RWPE2 (cell line): ENCODE measurements around the gene EMX2.

ENCODE experiments used
- ATAC-seq: fragments of 200-7000 bp; cut with Tn5 transposase; 3 replicates; pipeline ENCODE4 v1.9.1; 2021; ENCODE audit warnings: low read depth
- DNase-seq: peaks from one replicate; pipeline ENCODE4 v3.0.0-alpha.2; 2020; ENCODE audit warnings: low spot score
- H3K27ac ChIP-seq: fragments of 450-650 bp; 2 replicates; pipeline ENCODE4 v1.5.1; 2017; ENCODE audit warnings: mild to moderate bottlenecking; ENCODE audit not compliant: poor library complexity, severe bottlenecking
- H3K27me3 ChIP-seq: fragments of 250-450 bp; sonication (Bioruptor Pico); 2 replicates; pipeline ENCODE4 v1.5.1; 2021; ENCODE audit warnings: mild to moderate bottlenecking, moderate library complexity; ENCODE audit not compliant: insufficient read depth, poor library complexity, severe bottlenecking
- H3K36me3 ChIP-seq: fragments of 250-450 bp; sonication (Bioruptor Pico); 2 replicates; pipeline ENCODE4 v1.5.1; 2020; ENCODE audit warnings: low read depth, mild to moderate bottlenecking, moderate library complexity
- H3K4me1 ChIP-seq: fragments of 250-450 bp; sonication (Bioruptor Pico); 2 replicates; pipeline ENCODE4 v1.5.1; 2021; ENCODE audit warnings: mild to moderate bottlenecking, moderate library complexity; ENCODE audit not compliant: insufficient read depth, poor library complexity, severe bottlenecking
- H3K4me3 ChIP-seq: fragments of 250-450 bp; sonication (Bioruptor Pico); 2 replicates; pipeline ENCODE4 v1.5.1; 2021; ENCODE audit warnings: mild to moderate bottlenecking, moderate library complexity; ENCODE audit not compliant: severe bottlenecking
- H3K9me3 ChIP-seq: fragments of 250-450 bp; sonication (Bioruptor Pico); 2 replicates; pipeline ENCODE4 v1.5.1; 2021; ENCODE audit warnings: mild to moderate bottlenecking, moderate library complexity; ENCODE audit not compliant: severe bottlenecking
- TF ChIP-seq, protein P1 (sequence below): fragments of 450-650 bp; IDR thresholded peaks from one replicate; pipeline ENCODE4 v1.5.1; 2017; ENCODE audit warnings: mild to moderate bottlenecking, moderate library complexity; ENCODE audit not compliant: poor library complexity, severe bottlenecking

Gene EMX2

DNA sequence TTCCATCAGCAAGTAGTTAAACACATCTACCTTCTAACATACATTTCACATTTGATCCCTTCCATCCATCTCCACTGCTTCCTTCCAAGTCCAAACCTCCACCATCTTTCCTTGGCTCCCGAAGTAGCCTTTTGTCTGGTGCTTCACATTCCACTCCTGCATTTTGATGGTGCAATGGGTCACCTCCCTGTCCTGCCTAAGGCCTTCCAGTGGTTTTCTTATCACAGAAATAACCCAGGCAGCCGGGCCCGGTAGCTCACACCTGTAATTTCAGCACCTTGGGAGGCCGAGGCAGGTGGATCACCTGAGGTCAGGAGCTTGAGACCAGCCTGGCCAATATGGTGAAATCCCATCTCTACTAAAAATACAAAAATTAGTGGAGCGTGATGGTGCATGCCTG is 44.5 kb downstream of the EMX2 start:
- ATAC-seq (no peak), DNase-seq (no peak)
- TF ChIP-seq, protein P1, sequence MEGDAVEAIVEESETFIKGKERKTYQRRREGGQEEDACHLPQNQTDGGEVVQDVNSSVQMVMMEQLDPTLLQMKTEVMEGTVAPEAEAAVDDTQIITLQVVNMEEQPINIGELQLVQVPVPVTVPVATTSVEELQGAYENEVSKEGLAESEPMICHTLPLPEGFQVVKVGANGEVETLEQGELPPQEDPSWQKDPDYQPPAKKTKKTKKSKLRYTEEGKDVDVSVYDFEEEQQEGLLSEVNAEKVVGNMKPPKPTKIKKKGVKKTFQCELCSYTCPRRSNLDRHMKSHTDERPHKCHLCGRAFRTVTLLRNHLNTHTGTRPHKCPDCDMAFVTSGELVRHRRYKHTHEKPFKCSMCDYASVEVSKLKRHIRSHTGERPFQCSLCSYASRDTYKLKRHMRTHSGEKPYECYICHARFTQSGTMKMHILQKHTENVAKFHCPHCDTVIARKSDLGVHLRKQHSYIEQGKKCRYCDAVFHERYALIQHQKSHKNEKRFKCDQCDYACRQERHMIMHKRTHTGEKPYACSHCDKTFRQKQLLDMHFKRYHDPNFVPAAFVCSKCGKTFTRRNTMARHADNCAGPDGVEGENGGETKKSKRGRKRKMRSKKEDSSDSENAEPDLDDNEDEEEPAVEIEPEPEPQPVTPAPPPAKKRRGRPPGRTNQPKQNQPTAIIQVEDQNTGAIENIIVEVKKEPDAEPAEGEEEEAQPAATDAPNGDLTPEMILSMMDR: no peak
- Histone ChIP-seq H3K36me3 (no peaks in the 10 kb centered on the region), H3K4me3 (no peak overlapping the region), H3K4me1 (no peaks in the 10 kb centered on the region), H3K9me3 (no peaks in the 10 kb centered on the region), H3K27me3 (no peaks in the 10 kb centered on the region), H3K27ac (no peak overlapping the region)

DNA sequence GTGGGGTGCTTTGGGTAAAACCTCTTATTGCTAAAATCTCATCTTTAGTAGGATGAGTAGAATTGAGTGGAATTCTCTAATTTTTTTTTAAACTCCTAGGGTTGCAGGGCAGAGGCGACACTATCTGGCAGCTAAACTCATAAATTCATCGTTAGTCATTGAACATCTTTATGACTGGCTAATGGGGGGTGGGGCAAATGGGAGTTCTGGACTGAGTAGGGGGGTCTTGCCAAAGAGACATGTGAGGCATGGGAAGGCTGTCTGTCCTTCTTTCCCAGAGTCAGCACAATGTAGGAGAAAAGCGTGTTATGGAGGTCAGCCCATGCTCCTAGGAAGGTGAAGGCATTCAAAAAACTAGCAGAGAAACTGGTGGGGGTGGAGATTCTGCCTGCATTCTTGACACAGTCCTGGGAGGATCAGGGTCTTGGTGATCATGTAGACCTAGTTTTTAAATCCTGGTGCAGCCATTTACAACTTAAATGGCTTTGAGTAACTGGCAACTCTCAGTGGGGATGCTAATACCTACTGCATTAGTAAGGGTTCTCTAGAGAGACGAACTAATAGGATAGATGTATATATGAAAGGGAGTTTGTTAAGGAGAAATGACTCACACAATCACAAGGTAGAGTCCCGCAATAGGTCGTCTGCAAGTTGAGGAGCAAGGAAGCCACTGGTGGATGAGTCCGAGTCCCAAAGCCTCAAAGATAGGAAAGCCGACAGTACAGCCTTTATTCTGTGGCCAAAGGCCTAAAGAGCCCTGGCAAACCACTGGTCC is 47.7 kb downstream of the EMX2 start:
- no peak overlapping the region for H3K4me3 ChIP-seq
- H3K36me3 ChIP-seq: no peaks in the 10 kb centered on the region
- no peak for DNase-seq
- H3K9me3 ChIP-seq: no peaks in the 10 kb centered on the region
- no peaks in the 10 kb centered on the region for H3K4me1 ChIP-seq
- TF ChIP-seq, protein P1: no peak
- no peak overlapping the region for H3K27ac ChIP-seq
- H3K27me3 ChIP-seq: no peaks in the 10 kb centered on the region
- ATAC-seq: no peak

DNA sequence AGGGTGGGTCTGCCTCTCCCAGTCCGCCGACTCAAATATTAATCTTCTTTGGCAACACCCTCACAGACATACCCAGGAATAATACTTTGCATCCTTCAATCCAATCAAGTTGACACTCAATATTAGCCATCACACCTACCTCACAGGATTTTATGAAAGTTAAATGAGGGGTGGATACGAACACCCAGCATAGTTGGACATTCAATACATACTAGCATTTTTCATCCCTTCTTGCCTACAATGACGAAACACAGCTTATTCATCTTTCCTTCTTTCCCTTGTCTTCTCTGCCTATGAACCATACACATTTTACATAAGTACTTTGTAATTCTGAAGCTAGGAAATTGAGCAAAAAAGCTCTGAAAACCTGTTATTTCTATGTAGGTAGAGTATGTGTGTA is 48.5 kb downstream of the EMX2 start:
- Histone ChIP-seq H3K27ac (no peak overlapping the region), H3K27me3 (no peaks in the 10 kb centered on the region), H3K4me1 (no peaks in the 10 kb centered on the region), H3K36me3 (no peaks in the 10 kb centered on the region), H3K9me3 (no peaks in the 10 kb centered on the region), H3K4me3 (no peak overlapping the region)
- ATAC-seq (no peak), DNase-seq (no peak)
- TF ChIP-seq, protein P1: no peak

DNA sequence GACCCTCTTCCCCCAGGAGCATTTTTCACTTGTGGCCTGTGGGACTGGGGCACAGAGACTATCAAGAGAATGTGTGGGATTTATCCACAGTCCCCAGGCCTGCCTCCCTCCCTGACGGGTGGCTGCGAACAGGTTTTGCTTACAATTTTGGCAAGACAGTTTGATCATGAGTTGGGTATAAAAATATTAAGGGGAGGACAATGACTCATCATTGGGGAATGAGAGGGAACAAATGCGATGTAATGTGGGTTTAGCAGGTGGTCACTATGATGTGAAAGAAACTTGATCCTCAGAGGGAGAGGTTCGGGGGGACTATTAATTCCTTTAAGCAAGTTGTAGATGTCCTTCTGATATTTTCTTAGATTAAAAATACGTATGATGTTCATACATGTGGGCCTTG is 52.2 kb downstream of the EMX2 start:
- ATAC-seq (no peak), DNase-seq (no peak)
- TF ChIP-seq, protein P1: no peak
- Histone ChIP-seq H3K27ac (no peak overlapping the region), H3K9me3 (no peaks in the 10 kb centered on the region), H3K36me3 (no peaks in the 10 kb centered on the region), H3K4me1 (no peaks in the 10 kb centered on the region), H3K4me3 (no peak overlapping the region), H3K27me3 (no peaks in the 10 kb centered on the region)

DNA sequence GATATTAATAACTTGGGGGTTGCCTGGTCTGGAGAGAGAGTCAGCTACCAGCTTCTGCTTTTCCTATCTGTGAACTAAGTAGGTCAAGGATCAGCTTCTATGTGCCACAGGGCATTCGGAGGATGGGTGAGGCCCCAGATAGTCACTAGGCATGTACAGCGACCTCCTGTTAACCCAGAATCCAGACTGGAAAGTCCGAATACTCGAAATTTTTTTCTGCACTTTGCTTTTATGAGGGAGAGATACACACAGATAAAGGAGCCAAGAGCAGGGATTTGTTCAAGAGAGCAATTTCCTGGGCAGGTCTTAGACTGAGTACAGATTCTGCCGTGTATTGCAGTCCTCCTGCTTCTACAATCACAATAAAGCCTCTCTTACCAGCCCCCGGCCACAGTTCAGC is 54.2 kb downstream of the EMX2 start:
- TF ChIP-seq, protein P1: no peak
- Histone ChIP-seq H3K27ac (no peak overlapping the region), H3K36me3 (no peaks in the 10 kb centered on the region), H3K4me1 (no peaks in the 10 kb centered on the region), H3K4me3 (no peak overlapping the region), H3K27me3 (no peaks in the 10 kb centered on the region), H3K9me3 (no peaks in the 10 kb centered on the region)
- no peak for DNase-seq
- ATAC-seq: 0 out of 3 replicates have a peak, but pooled peaks have one; percentile 10
